Coronary artery (tissue), 2 donors: ENCODE results near the gene RASGRP3.

Source experiments
- DNase-seq: peaks from one replicate; pipeline ENCODE4 v3.0.0-alpha.2; 2017; ENCODE audit warnings: low spot score
- H3K27ac ChIP-seq, 2 donors: fragments of 200-600 bp; sonication (generic); one replicate each; pipeline ENCODE4 v1.5.1; 2016 to 2019
- H3K4me3 ChIP-seq: fragments of 200-600 bp; sonication (generic); 2 replicates; pipeline ENCODE4 v1.5.1; 2016; ENCODE audit warnings: mild to moderate bottlenecking, moderate library complexity
- TF ChIP-seq, protein P1 (sequence below): fragments of 200-600 bp; sonication (generic); IDR thresholded peaks from one replicate; pipeline ENCODE4 v1.5.1; 2019; ENCODE audit warnings: antibody characterized with exemption

RASGRP3 gene

DNA sequence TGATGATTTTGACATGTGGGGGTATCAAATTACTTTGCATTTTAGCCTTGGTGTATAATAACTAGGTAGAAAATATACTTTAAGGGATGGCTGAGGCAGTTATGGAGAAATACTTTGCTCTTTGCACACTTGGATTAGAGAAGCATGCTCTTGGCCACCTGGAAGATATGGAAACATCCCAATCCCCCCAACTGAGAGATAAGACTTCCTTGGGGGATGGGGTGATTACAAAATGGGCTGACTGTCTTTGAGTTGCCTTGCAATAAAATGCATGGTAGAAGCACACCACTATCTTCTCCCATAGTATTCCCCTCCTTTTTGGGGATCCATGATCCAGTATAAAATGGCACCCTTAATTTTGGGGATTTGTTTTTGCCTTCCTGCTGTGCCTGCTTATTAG, 137.7 kb downstream of the RASGRP3 start:
- DNase-seq, result no peak
- H3K4me3 ChIP-seq, result no peak overlapping the region
- TF ChIP-seq, protein P1, sequence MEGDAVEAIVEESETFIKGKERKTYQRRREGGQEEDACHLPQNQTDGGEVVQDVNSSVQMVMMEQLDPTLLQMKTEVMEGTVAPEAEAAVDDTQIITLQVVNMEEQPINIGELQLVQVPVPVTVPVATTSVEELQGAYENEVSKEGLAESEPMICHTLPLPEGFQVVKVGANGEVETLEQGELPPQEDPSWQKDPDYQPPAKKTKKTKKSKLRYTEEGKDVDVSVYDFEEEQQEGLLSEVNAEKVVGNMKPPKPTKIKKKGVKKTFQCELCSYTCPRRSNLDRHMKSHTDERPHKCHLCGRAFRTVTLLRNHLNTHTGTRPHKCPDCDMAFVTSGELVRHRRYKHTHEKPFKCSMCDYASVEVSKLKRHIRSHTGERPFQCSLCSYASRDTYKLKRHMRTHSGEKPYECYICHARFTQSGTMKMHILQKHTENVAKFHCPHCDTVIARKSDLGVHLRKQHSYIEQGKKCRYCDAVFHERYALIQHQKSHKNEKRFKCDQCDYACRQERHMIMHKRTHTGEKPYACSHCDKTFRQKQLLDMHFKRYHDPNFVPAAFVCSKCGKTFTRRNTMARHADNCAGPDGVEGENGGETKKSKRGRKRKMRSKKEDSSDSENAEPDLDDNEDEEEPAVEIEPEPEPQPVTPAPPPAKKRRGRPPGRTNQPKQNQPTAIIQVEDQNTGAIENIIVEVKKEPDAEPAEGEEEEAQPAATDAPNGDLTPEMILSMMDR, result no peak
- H3K27ac ChIP-seq, result no peak overlapping the region
